GM12865 (cell line): ENCODE measurements around the gene OTOP3.
A peak's percentile ranks its signal among the peaks of the same experiment; 100 is the strongest.

ENCODE experiments used
- DNase-seq: peaks from one replicate; pipeline ENCODE4 v3.0.0; 2010; ENCODE audit warnings: low read depth
- H3K4me3 ChIP-seq: 2 replicates; pipeline ENCODE4 v1.5.1; 2011; ENCODE audit warnings: mild to moderate bottlenecking, low read depth, low read length, control low read depth
- CTCF ChIP-seq: IDR thresholded peaks from 2 replicates; pipeline ENCODE4 v1.5.1; 2011; ENCODE audit warnings: low read length, control low read depth, low read depth, inconsistent platforms; ENCODE audit not compliant: insufficient read depth; ENCODE audit errors: missing control alignments

OTOP3 gene

GRCh38 chr17:74941128-74941725, 5.5 kb downstream of the OTOP3 start:
- no peak for TF ChIP-seq CTCF
- H3K4me3 ChIP-seq: no peak overlapping the region
- no peak for DNase-seq

- no peak for DNase-seq
- no peak for TF ChIP-seq CTCF
- H3K4me3 ChIP-seq: no peak overlapping the region
Measured at GRCh38 chr17:74943808-74944522, 8.3 kb downstream of the OTOP3 start.

- no peak for TF ChIP-seq CTCF
- peak overlapping the region; percentile 21 for H3K4me3 ChIP-seq
- DNase-seq: peak; percentile 79
Measured at GRCh38 chr17:74945543-74945942, 9.8 kb downstream of the OTOP3 start.

GRCh38 chr17:74946641-74947040, 10.9 kb downstream of the OTOP3 start:
- DNase-seq: no peak
- no peak for TF ChIP-seq CTCF
- H3K4me3 ChIP-seq: no peak overlapping the region

- DNase-seq: no peak
- no peak overlapping the region for H3K4me3 ChIP-seq
- TF ChIP-seq CTCF: no peak
Measured at GRCh38 chr17:74947041-74947754, 11.5 kb downstream of the OTOP3 start.

GRCh38 chr17:74949455-74950115, 13.9 kb downstream of the OTOP3 start:
- no peak for TF ChIP-seq CTCF
- no peak overlapping the region for H3K4me3 ChIP-seq
- DNase-seq: no peak
